H1 (cell line): ENCODE results near the gene PTH1R. TPM values are rescaled to one million over a fixed set of nuclear protein-coding genes. Genes with fewer than 3 reads are reported as not detected.

Source experiments
- CTCF ChIA-PET: fragments of 300-600 bp; sonication (Branson Sonifier 250); formaldehyde crosslinking; loops from one replicate; lab custom pipeline; 2021; ENCODE audit not compliant: partially characterized antibody; lab: Charles Lee
- POLR2A ChIA-PET: fragments of 300-600 bp; sonication (Branson Sonifier 250); formaldehyde crosslinking; loops from one replicate; lab custom pipeline; 2021; ENCODE audit warnings: inconsistent platforms; ENCODE audit not compliant: partially characterized antibody; lab: Charles Lee
- DNase-seq, 2 experiments: peaks; one replicate each; pipeline versions ENCODE4 v3.0.0 to v3.0.0-alpha.2; 2010 to 2022; ENCODE audit warnings: low spot score in 2 of 2, low read depth in 1 of 2, mixed read lengths in 1 of 2
- FAIRE-seq: peaks from 2 replicates; lab custom pipeline; 2011; peaks lifted over from hg19 to GRCh38; lab: Jason Lieb, UNC
- H2AFZ ChIP-seq: 2 replicates; pipeline ENCODE4 v1.8.1; 2012; ENCODE audit warnings: low read length, inconsistent platforms
- H2AK5ac ChIP-seq: 2 replicates; pipeline ENCODE4 v1.6.1; 2013; ENCODE audit warnings: low read depth, low read length
- H2BK120ac ChIP-seq: replicated peaks from 2 replicates; pipeline ENCODE3; 2013; ENCODE audit warnings: low read depth, low read length, inconsistent platforms
- H2BK12ac ChIP-seq: 2 replicates; pipeline ENCODE4 v1.6.1; 2013; ENCODE audit warnings: low read depth, low read length
- H2BK15ac ChIP-seq: 2 replicates; pipeline ENCODE4 v1.6.1; 2013; ENCODE audit warnings: low read length
- H2BK20ac ChIP-seq: 2 replicates; pipeline ENCODE4 v1.6.1; 2013; ENCODE audit warnings: low read length
- H2BK5ac ChIP-seq: 2 replicates; pipeline ENCODE4 v1.6.1; 2013; ENCODE audit warnings: low read depth, low read length
- H3K14ac ChIP-seq: 2 replicates; pipeline ENCODE4 v1.6.1; 2013; ENCODE audit warnings: inconsistent platforms; ENCODE audit not compliant: insufficient read length
- H3K18ac ChIP-seq: 2 replicates; pipeline ENCODE4 v1.6.1; 2013; ENCODE audit warnings: low read length; ENCODE audit errors: extremely low read depth
- H3K23ac ChIP-seq: 2 replicates; pipeline ENCODE4 v1.6.1; 2013; ENCODE audit warnings: inconsistent platforms; ENCODE audit not compliant: insufficient read length
- H3K23me2 ChIP-seq: 2 replicates; pipeline ENCODE4 v1.6.1; 2013; ENCODE audit warnings: low read depth, low read length
- H3K27ac ChIP-seq: 2 replicates; pipeline ENCODE4 v1.6.1; 2011; ENCODE audit warnings: low read depth, low read length, inconsistent platforms
- H3K27me3 ChIP-seq, 4 experiments: replicated peaks in 1 of 4; 1 replicate in 1 of 4; 2 replicates in 3 of 4; pipeline versions ENCODE4 v1.6.1 to v1.8.1; 2011 to 2013; ENCODE audit warnings: low read length in 3 of 4, mild to moderate bottlenecking in 3 of 4, inconsistent platforms in 2 of 4, mixed read lengths in 2 of 4, moderate library complexity in 1 of 4; ENCODE audit not compliant: control insufficient read depth in 3 of 4, insufficient read depth in 3 of 4; ENCODE audit errors: extremely low read depth in 1 of 4
- H3K36me3 ChIP-seq, 4 experiments: 2 replicates each; pipeline versions ENCODE4 v1.6.1 to v1.8.1; 2011 to 2013; ENCODE audit warnings: mild to moderate bottlenecking in 4 of 4, low read length in 3 of 4, moderate library complexity in 2 of 4, control low read depth in 1 of 4, inconsistent platforms in 1 of 4; ENCODE audit not compliant: insufficient read depth in 4 of 4, control insufficient read depth in 2 of 4
- H3K4ac ChIP-seq: replicated peaks from 2 replicates; pipeline ENCODE3; 2013; ENCODE audit warnings: low read length, low read depth, mixed read lengths, inconsistent platforms; ENCODE audit not compliant: insufficient read length
- H3K4me1 ChIP-seq, 4 experiments: replicated peaks in 1 of 4; 1 replicate in 1 of 4; 2 replicates in 3 of 4; pipeline versions ENCODE4 v1.6.1 to v1.8.1; 2011 to 2013; ENCODE audit warnings: low read length in 3 of 4, inconsistent platforms in 2 of 4, mixed read lengths in 1 of 4; ENCODE audit not compliant: insufficient read depth in 4 of 4, control insufficient read depth in 3 of 4
- H3K4me2 ChIP-seq, 2 experiments: 2 replicates each; pipeline versions ENCODE4 v1.6.1 to v1.8.1; 2011 to 2013; ENCODE audit warnings: low read depth in 2 of 2, low read length in 2 of 2, control low read depth in 1 of 2, inconsistent platforms in 1 of 2, mild to moderate bottlenecking in 1 of 2; ENCODE audit not compliant: insufficient read depth in 1 of 2
- H3K4me3 ChIP-seq, 4 experiments: fragments of 200-600, 300-600 bp in 1 of 4; sonication (generic), shearing (Covaris generic), sonication (Bioruptor Twin) in 1 of 4; 2 replicates each; pipeline versions ENCODE4 v1.5.1 to v1.8.1; 2011 to 2016; ENCODE audit warnings: low read length in 4 of 4, low read depth in 3 of 4, control low read depth in 2 of 4, inconsistent platforms in 2 of 4, mild to moderate bottlenecking in 2 of 4, mixed read lengths in 1 of 4, moderate library complexity in 1 of 4; ENCODE audit not compliant: insufficient read depth in 2 of 4; ENCODE audit errors: extremely low read depth in 1 of 4
- H3K56ac ChIP-seq: replicated peaks from 2 replicates; pipeline ENCODE3; 2013; ENCODE audit warnings: low read depth, mild to moderate bottlenecking, mixed read lengths, low read length, inconsistent platforms; ENCODE audit not compliant: insufficient read length
- H3K79me1 ChIP-seq: 2 replicates; pipeline ENCODE4 v1.6.1; 2013; ENCODE audit warnings: low read depth, low read length, control low read depth
- H3K79me2 ChIP-seq, 2 experiments: 2 replicates each; pipeline versions ENCODE4 v1.6.1 to v1.8.1; 2012 to 2013; ENCODE audit warnings: low read length in 2 of 2, mild to moderate bottlenecking in 2 of 2, inconsistent platforms in 1 of 2; ENCODE audit not compliant: insufficient read depth in 2 of 2, control insufficient read depth in 1 of 2
- H3K9ac ChIP-seq, 4 experiments: replicated peaks in 1 of 4; 1 replicate in 1 of 4; 2 replicates in 3 of 4; pipeline versions ENCODE4 v1.6.1 to v1.8.1; 2011 to 2013; ENCODE audit warnings: low read depth in 3 of 4, low read length in 3 of 4, control low read depth in 2 of 4, mild to moderate bottlenecking in 2 of 4, moderate library complexity in 2 of 4, inconsistent platforms in 1 of 4; ENCODE audit errors: extremely low read depth in 1 of 4
- H3K9me3 ChIP-seq, 2 experiments: 2 replicates each; pipeline versions ENCODE4 v1.6.1 to v1.8.1; 2012 to 2013; ENCODE audit warnings: mild to moderate bottlenecking in 2 of 2, moderate library complexity in 2 of 2, control low read depth in 1 of 2, inconsistent platforms in 1 of 2, low read depth in 1 of 2, low read length in 1 of 2, mixed read lengths in 1 of 2; ENCODE audit not compliant: insufficient read depth in 2 of 2
- H4K20me1 ChIP-seq, 2 experiments: replicated peaks in 1 of 2; 2 replicates each; pipeline versions ENCODE3 to v1.8.1; 2011 to 2013; ENCODE audit warnings: inconsistent platforms in 2 of 2, low read length in 2 of 2, mild to moderate bottlenecking in 1 of 2; ENCODE audit not compliant: insufficient read depth in 2 of 2, control insufficient read depth in 1 of 2
- H4K5ac ChIP-seq: 2 replicates; pipeline ENCODE4 v1.6.1; 2013; ENCODE audit warnings: low read length, low read depth, mixed read lengths, inconsistent platforms; ENCODE audit not compliant: insufficient read length
- H4K8ac ChIP-seq: 2 replicates; pipeline ENCODE4 v1.8.0; 2013; ENCODE audit warnings: mild to moderate bottlenecking, moderate library complexity, low read length, inconsistent platforms; ENCODE audit not compliant: insufficient read depth; ENCODE audit errors: extremely low read depth
- H4K91ac ChIP-seq: replicated peaks from 2 replicates; pipeline ENCODE3; 2013; ENCODE audit warnings: low read length, mixed read lengths, inconsistent platforms; ENCODE audit not compliant: insufficient read length
- ASH2L ChIP-seq: fragments of 200-600, 300-600 bp; sonication (generic); IDR thresholded peaks from one replicate; pipeline ENCODE4 v1.7.1; 2017; ENCODE audit warnings: low read length
- BACH1 ChIP-seq: IDR thresholded peaks from 2 replicates; pipeline ENCODE4 v1.6.1; 2012; ENCODE audit warnings: low read length, improper control_type of control experiment
- BCL11A ChIP-seq, 2 experiments: IDR thresholded peaks; one replicate each; pipeline ENCODE4 v1.6.1; 2011; ENCODE audit warnings: low read depth in 2 of 2, low read length in 2 of 2, mild to moderate bottlenecking in 2 of 2
- CTBP2 ChIP-seq: IDR thresholded peaks from 2 replicates; pipeline ENCODE4 v1.7.0; 2011; ENCODE audit warnings: borderline replicate concordance, mild to moderate bottlenecking, moderate library complexity, mixed read lengths, low read length; ENCODE audit not compliant: insufficient read depth, insufficient read length
- GTF2F1 ChIP-seq: IDR thresholded peaks from 2 replicates; pipeline ENCODE4 v1.6.1; 2012; ENCODE audit warnings: low read depth, low read length, improper control_type of control experiment, borderline replicate concordance
- JUND ChIP-seq: IDR thresholded peaks from 2 replicates; pipeline ENCODE4 v1.6.1; 2011; ENCODE audit warnings: mild to moderate bottlenecking, improper control_type of control experiment, low read length
- KDM4A ChIP-seq: IDR thresholded peaks from one replicate; pipeline ENCODE4 v1.7.1; 2012; ENCODE audit warnings: low read depth, mild to moderate bottlenecking, moderate library complexity, low read length, inconsistent platforms; ENCODE audit not compliant: severe bottlenecking
- SP2 ChIP-seq: IDR thresholded peaks from 2 replicates; pipeline ENCODE4 v1.6.1; 2012; ENCODE audit warnings: mild to moderate bottlenecking, low read length, inconsistent platforms
- SUZ12 ChIP-seq: fragments of 200-600 bp; sonication (generic); IDR thresholded peaks from 2 replicates; pipeline ENCODE4 v1.6.1; 2012; ENCODE audit warnings: mild to moderate bottlenecking, inconsistent platforms, low read length, moderate library complexity, mixed read lengths
- TBP ChIP-seq: IDR thresholded peaks from 2 replicates; pipeline ENCODE4 v1.6.1; 2011; ENCODE audit warnings: low read depth, low read length, improper control_type of control experiment
- TCF12 ChIP-seq: IDR thresholded peaks from 2 replicates; pipeline ENCODE4 v1.6.1; 2011; ENCODE audit warnings: low read depth, mild to moderate bottlenecking, low read length
- YY1 ChIP-seq: IDR thresholded peaks from 2 replicates; pipeline ENCODE4 v1.6.1; 2011; ENCODE audit warnings: low read depth, mild to moderate bottlenecking, low read length
- WGBS, 2 experiments: shearing (Covaris generic) in 1 of 2; methylation state at CpG; one replicate each; pipeline versions ENCODE4 v1.1.6 to v1.1.7; 2013 to 2015; ENCODE audit warnings: low lambda C conversion rate in 2 of 2, mixed read lengths in 2 of 2, inconsistent platforms in 1 of 2, low coverage in 1 of 2, missing lambda C conversion rate in 1 of 2; ENCODE audit not compliant: insufficient replicate concordance in 2 of 2, insufficient coverage in 1 of 2, insufficient read length in 1 of 2; ENCODE audit errors: extremely low coverage in 1 of 2, missing lambda C conversion rate in 1 of 2; 5-methylcytosine and 5-hydroxymethylcytosine counted together
- polyA plus RNA-seq, 7 experiments: library from polyadenylated mRNA; depleted of rRNA in 3 of 7; stranded (reverse) in 5 of 7; unstranded in 2 of 7; fragments of >200 nt in 5 of 7; fragments of 200-250 nt in 2 of 7; gene quantifications; 1 replicate in 5 of 7; 2 replicates in 1 of 7; 4 replicates in 1 of 7; pipeline versions ENCODE4 v1.2.1 to v1.2.3, GENCODE V29; 2011 to 2013; ENCODE audit warnings: missing spikeins in 2 of 7, mixed read lengths in 2 of 7
- total RNA-seq: library from RNA; stranded (reverse); fragmentation: NEBNext Ultra II Directional; extraction: Animal tissue kit (Norgen Biotek cat#: 25700); gene quantifications from 2 replicates; pipeline ENCODE4 v1.2.1, GENCODE V29; 2021
- TF ChIP-seq, protein P1 (sequence below): IDR thresholded peaks from 2 replicates; pipeline ENCODE4 v1.6.1; 2012; ENCODE audit warnings: inconsistent platforms
- TF ChIP-seq, protein P2 (sequence below): IDR thresholded peaks from 2 replicates; pipeline ENCODE4 v1.6.1; 2012; ENCODE audit warnings: inconsistent platforms

The PTH1R gene
- total and polyA plus RNA-seq, 2 of the 8 experiments (the other 6 are each of a cell fraction or from before 2014, with no cell fraction given): 0.57 to 1.5 TPM

DNA sequence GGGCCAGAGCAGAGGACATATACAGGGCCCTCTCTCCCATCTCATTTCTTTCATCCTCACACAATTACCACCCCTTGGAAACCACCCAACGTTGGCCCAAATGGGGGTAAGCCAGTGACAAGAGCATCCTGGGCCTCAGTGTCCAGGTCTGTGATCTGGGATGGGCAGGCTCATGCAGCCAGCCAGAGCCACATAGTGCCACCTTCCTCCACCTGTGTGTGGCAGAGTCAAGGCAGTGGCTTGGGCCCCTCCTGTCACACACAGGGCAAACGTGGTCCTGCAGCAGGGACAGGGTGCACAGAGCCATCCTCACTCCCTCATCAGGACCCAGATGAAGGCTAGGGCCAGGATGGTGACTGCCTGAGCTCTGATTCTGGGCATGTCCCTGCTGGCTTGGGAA, 12.0 kb upstream of the PTH1R start:
- Histone ChIP-seq H3K4me2 (no peak overlapping the region), H3K9me3 (no peaks in the 10 kb centered on the region), H3K27ac (no peak overlapping the region), H3K36me3 (no peaks in the 10 kb centered on the region), H3K4ac (no peak overlapping the region), H3K14ac (no peak overlapping the region), H3K23me2 (no peaks in the 10 kb centered on the region), H4K8ac (no peak overlapping the region), H2BK5ac (no peak overlapping the region; the same call in 1 of the 2 replicates), H2BK120ac (no peak overlapping the region), H3K4me1 (no peaks in the 10 kb centered on the region; a peak in 2 of 7 replicates), H3K4me3 (no peak overlapping the region), H4K20me1 (no peaks in the 10 kb centered on the region), H2AK5ac (0 out of 2 replicates have a peak overlapping the region, but pooled peaks have one; percentile 24), H4K91ac (no peak overlapping the region), H2BK20ac (no peak overlapping the region), H3K79me2 (no peaks in the 10 kb centered on the region), H2BK12ac (no peak overlapping the region), H2AFZ (no peak overlapping the region), H3K27me3 (peaks cover 0 to 7% (median under 1%) of the 10 kb centered on the region in 4 experiments; a peak in 3 of 7 replicates), H3K9ac (no peak overlapping the region; a peak in 1 of 7 replicates), H3K79me1 (no peaks in the 10 kb centered on the region), H4K5ac (no peak overlapping the region), H2BK15ac (0 out of 2 replicates have a peak overlapping the region, but pooled peaks have one; percentile 61), H3K18ac (no peak overlapping the region), H3K56ac (no peak overlapping the region), H3K23ac (no peak overlapping the region)
- CTCF ChIA-PET: interaction anchor here (0.6 to 4.4 kb wide), 24 partner anchors 11 to 377 kb away, joined by 3 to 88 read pairs (median 8); partner anchors contain the start of genes ALS2CL, PTH1R and TMIE
- 85% methylated on average over 2 of the region's 2 CpGs; no CpG with 5 or more reads in 1 of the 2 experiments for WGBS, 2 experiments
- DNase-seq (no peak), FAIRE-seq (no peak)
- POLR2A ChIA-PET: no interaction called here
- TF ChIP-seq BCL11A (IDR thresholded peaks at IDR 0.05; ENCODE audit: low read depth in 2 of 2, low read length in 2 of 2): no peak
- no peak for TF ChIP-seq SUZ12
- TF ChIP-seq BACH1: no peak
- TF ChIP-seq JUND: no peak
- no peak for TF ChIP-seq GTF2F1
- TF ChIP-seq, protein P1, sequence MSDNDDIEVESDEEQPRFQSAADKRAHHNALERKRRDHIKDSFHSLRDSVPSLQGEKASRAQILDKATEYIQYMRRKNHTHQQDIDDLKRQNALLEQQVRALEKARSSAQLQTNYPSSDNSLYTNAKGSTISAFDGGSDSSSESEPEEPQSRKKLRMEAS: no peak
- no peak for TF ChIP-seq TCF12
- no peak for TF ChIP-seq SP2
- TF ChIP-seq TBP: no peak
- TF ChIP-seq ASH2L: no peak
- no peak for TF ChIP-seq YY1
- TF ChIP-seq CTBP2: no peak
- no peak for TF ChIP-seq KDM4A
- TF ChIP-seq, protein P2, sequence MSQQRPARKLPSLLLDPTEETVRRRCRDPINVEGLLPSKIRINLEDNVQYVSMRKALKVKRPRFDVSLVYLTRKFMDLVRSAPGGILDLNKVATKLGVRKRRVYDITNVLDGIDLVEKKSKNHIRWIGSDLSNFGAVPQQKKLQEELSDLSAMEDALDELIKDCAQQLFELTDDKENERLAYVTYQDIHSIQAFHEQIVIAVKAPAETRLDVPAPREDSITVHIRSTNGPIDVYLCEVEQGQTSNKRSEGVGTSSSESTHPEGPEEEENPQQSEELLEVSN: no peak
